ENCODE results near the gene POLE.

- TF ChIP-seq, protein P1, sequence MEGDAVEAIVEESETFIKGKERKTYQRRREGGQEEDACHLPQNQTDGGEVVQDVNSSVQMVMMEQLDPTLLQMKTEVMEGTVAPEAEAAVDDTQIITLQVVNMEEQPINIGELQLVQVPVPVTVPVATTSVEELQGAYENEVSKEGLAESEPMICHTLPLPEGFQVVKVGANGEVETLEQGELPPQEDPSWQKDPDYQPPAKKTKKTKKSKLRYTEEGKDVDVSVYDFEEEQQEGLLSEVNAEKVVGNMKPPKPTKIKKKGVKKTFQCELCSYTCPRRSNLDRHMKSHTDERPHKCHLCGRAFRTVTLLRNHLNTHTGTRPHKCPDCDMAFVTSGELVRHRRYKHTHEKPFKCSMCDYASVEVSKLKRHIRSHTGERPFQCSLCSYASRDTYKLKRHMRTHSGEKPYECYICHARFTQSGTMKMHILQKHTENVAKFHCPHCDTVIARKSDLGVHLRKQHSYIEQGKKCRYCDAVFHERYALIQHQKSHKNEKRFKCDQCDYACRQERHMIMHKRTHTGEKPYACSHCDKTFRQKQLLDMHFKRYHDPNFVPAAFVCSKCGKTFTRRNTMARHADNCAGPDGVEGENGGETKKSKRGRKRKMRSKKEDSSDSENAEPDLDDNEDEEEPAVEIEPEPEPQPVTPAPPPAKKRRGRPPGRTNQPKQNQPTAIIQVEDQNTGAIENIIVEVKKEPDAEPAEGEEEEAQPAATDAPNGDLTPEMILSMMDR (IDR thresholded peaks at IDR 0.05; ENCODE audit: low read depth, low read length, missing input control), result no peak
- TF ChIP-seq RAD21 (IDR thresholded peaks at IDR 0.05) (no peak), YY1 (IDR thresholded peaks at IDR 0.05) (no peak), JUND (IDR thresholded peaks at IDR 0.05) (no peak)
- TF ChIP-seq, protein P2, sequence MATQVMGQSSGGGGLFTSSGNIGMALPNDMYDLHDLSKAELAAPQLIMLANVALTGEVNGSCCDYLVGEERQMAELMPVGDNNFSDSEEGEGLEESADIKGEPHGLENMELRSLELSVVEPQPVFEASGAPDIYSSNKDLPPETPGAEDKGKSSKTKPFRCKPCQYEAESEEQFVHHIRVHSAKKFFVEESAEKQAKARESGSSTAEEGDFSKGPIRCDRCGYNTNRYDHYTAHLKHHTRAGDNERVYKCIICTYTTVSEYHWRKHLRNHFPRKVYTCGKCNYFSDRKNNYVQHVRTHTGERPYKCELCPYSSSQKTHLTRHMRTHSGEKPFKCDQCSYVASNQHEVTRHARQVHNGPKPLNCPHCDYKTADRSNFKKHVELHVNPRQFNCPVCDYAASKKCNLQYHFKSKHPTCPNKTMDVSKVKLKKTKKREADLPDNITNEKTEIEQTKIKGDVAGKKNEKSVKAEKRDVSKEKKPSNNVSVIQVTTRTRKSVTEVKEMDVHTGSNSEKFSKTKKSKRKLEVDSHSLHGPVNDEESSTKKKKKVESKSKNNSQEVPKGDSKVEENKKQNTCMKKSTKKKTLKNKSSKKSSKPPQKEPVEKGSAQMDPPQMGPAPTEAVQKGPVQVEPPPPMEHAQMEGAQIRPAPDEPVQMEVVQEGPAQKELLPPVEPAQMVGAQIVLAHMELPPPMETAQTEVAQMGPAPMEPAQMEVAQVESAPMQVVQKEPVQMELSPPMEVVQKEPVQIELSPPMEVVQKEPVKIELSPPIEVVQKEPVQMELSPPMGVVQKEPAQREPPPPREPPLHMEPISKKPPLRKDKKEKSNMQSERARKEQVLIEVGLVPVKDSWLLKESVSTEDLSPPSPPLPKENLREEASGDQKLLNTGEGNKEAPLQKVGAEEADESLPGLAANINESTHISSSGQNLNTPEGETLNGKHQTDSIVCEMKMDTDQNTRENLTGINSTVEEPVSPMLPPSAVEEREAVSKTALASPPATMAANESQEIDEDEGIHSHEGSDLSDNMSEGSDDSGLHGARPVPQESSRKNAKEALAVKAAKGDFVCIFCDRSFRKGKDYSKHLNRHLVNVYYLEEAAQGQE (IDR thresholded peaks at IDR 0.05), result no peak
- TF ChIP-seq, protein P3, sequence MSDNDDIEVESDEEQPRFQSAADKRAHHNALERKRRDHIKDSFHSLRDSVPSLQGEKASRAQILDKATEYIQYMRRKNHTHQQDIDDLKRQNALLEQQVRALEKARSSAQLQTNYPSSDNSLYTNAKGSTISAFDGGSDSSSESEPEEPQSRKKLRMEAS (IDR thresholded peaks at IDR 0.05), result no peak
These were observed 44.0 kb downstream of the POLE start for GRCh38 chr12:132642846-132643835.
